GM12891 (cell line): ENCODE measurements around the gene USP17L13.
"Not testable (repeated sequence)": the region's sequence is repeated elsewhere in the genome, so short reads cannot be mapped to it uniquely, and the experiment has no call there.

Experiments
- POLR2A ChIP-seq: IDR thresholded peaks from 2 replicates; pipeline ENCODE4 v1.6.1; 2011; ENCODE audit warnings: low read depth, low read length, control low read depth
- POLR2AphosphoS5 ChIP-seq: IDR thresholded peaks from 2 replicates; pipeline ENCODE4 v1.6.1; 2011; ENCODE audit warnings: low read depth, low read length, control low read depth
- TAF1 ChIP-seq: IDR thresholded peaks from 2 replicates; pipeline ENCODE4 v1.6.1; 2011; ENCODE audit warnings: low read depth, low read length, control low read depth

- not testable (repeated sequence) for TF ChIP-seq POLR2A, POLR2AphosphoS5, TAF1
Measured at GRCh38 chr4:9271719-9272118, 47.0 kb downstream of the USP17L13 start.
